Spleen (tissue), 11 donors: ENCODE results near the gene ZNF516. TPM values are rescaled to one million over a fixed set of nuclear protein-coding genes. Genes with fewer than 3 reads are reported as not detected.

Source experiments
- DNase-seq: peaks from one replicate; pipeline ENCODE4 v3.0.0-alpha.2; 2020
- H3K27ac ChIP-seq, 8 donors: fragments of 200-600 bp; sonication (generic) in 7 of 8; 1 replicate in 4 of 8; 2 replicates in 4 of 8; pipeline versions ENCODE4 v1.5.0 to v1.8.0; 2016 to 2021; ENCODE audit warnings: inconsistent platforms in 4 of 8, mild to moderate bottlenecking in 4 of 8, moderate library complexity in 1 of 8
- H3K27me3 ChIP-seq, 7 donors: fragments of 200-600 bp; sonication (generic) in 6 of 7; replicated peaks in 1 of 7; 1 replicate in 4 of 7; 2 replicates in 3 of 7; pipeline versions ENCODE4 v1.5.0 to v1.8.0; 2016 to 2021; ENCODE audit warnings: inconsistent platforms in 3 of 7, mild to moderate bottlenecking in 1 of 7
- H3K36me3 ChIP-seq, 6 donors: fragments of 200-600 bp; sonication (generic) in 5 of 6; 1 replicate in 4 of 6; 2 replicates in 2 of 6; pipeline versions ENCODE4 v1.5.0 to v1.8.0; 2016 to 2021; ENCODE audit warnings: inconsistent platforms in 2 of 6
- H3K4me1 ChIP-seq, 6 donors: fragments of 200-600 bp; sonication (generic) in 5 of 6; 1 replicate in 3 of 6; 2 replicates in 3 of 6; pipeline versions ENCODE4 v1.5.0 to v1.8.0; 2016 to 2021; ENCODE audit warnings: inconsistent platforms in 3 of 6
- H3K4me3 ChIP-seq, 8 donors: fragments of 200-600 bp; sonication (generic) in 7 of 8; 1 replicate in 4 of 8; 2 replicates in 4 of 8; pipeline versions ENCODE4 v1.5.0 to v1.8.0; 2016 to 2021; ENCODE audit warnings: inconsistent platforms in 4 of 8, mild to moderate bottlenecking in 4 of 8, moderate library complexity in 2 of 8
- H3K9me3 ChIP-seq, 8 donors: fragments of 200-600 bp; sonication (generic) in 7 of 8; 1 replicate in 4 of 8; 2 replicates in 4 of 8; pipeline versions ENCODE4 v1.5.0 to v1.8.0; 2016 to 2021; ENCODE audit warnings: inconsistent platforms in 4 of 8
- POLR2A ChIP-seq, 3 donors: fragments of 450-650 bp; IDR thresholded peaks; one replicate each; pipeline ENCODE4 v1.5.1; 2017; ENCODE audit warnings: antibody characterized with exemption in 3 of 3, mild to moderate bottlenecking in 1 of 3
- POLR2AphosphoS5 ChIP-seq, 3 donors: sonication (generic); formaldehyde crosslinking; IDR thresholded peaks; one replicate each; pipeline ENCODE4 v1.5.1; 2017; ENCODE audit warnings: antibody characterized with exemption in 3 of 3
- WGBS, 5 donors: extraction: QIAGEN DNeasy Blood & Tissue Kit in 3 of 5; methylation state at CpG; one replicate each; pipeline versions ENCODE4 v1.1.5 to v1.1.7; 2013 to 2018; 5-methylcytosine and 5-hydroxymethylcytosine counted together
- intact Hi-C: fragments of 100-400 bp; cut with DNase I; formaldehyde crosslinking; loops from one replicate; pipeline ENCODE4 v1.15.0; 2023; ENCODE audit warnings: low total_unique reads
- polyA plus RNA-seq, 3 donors: library from polyadenylated mRNA; stranded (reverse); fragments of 200-250 nt; gene quantifications; one replicate each; pipeline ENCODE4 v1.2.1, GENCODE V29; 2013
- total RNA-seq, 7 donors: library from RNA; depleted of rRNA in 3 of 7; stranded (reverse); fragments of >200 nt in 3 of 7; fragmentation: NEBNext Ultra II Directional in 4 of 7; extraction: Animal tissue kit (Norgen Biotek cat#: 25700) in 4 of 7; gene quantifications; one replicate each; pipeline versions ENCODE4 v1.1.0 to v1.2.1, GENCODE V29; 2016 to 2021
- TF ChIP-seq, protein P1 (sequence below), 11 experiments: fragments of 200-600 bp in 7 of 11; fragments of 450-650 bp in 4 of 11; sonication (generic) in 4 of 11; IDR thresholded peaks in 8 of 11; conservative IDR thresholded peaks in 3 of 11; 1 replicate in 7 of 11; 2 replicates in 4 of 11; pipeline versions ENCODE4 v1.4.0 to v1.8.0; 2016 to 2021; ENCODE audit warnings: antibody characterized with exemption in 11 of 11, inconsistent platforms in 4 of 11, mild to moderate bottlenecking in 1 of 11
- donor health status: healthy with polysubstance abuse.
- donor health status: DM: no; HTN: no; CAD: no; lungs with moderate emphysema.
- donor health status: DM: no; HTN: no; CAD: no.
- donor health status: Bipolar disorder and iron deficiency.
- donor health status: healthy.
- donor health status: DM: no; HTN: no; CAD: no.
- donor health status: DM: yes; HTN: yes; CAD: no.

The ZNF516 gene
- total and polyA plus RNA-seq, 10 donors = 4.5 to 58.4 (median 40.0) TPM

DNA sequence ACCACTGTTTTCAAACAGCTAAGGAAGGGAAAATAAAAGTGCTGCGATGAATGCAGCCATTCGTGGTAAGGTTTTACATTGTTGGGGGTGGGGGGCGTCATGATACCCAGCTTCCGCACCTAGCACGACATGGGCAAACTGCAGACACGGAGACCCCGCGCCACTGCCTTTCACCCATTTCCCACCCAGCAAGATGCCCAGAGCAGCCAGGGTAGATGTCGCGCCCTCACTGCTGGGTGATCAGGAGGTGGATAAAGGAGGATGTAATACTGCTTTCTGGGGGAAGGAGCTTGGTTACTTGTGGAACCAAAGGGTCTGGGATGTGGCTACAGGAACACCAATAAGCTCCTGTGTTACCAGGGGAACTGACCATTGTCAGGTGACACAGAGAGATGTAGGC, 138.4 kb downstream of the ZNF516 start:
- TF ChIP-seq POLR2A (IDR thresholded peaks at IDR 0.05) = no peak
- TF ChIP-seq, protein P1, sequence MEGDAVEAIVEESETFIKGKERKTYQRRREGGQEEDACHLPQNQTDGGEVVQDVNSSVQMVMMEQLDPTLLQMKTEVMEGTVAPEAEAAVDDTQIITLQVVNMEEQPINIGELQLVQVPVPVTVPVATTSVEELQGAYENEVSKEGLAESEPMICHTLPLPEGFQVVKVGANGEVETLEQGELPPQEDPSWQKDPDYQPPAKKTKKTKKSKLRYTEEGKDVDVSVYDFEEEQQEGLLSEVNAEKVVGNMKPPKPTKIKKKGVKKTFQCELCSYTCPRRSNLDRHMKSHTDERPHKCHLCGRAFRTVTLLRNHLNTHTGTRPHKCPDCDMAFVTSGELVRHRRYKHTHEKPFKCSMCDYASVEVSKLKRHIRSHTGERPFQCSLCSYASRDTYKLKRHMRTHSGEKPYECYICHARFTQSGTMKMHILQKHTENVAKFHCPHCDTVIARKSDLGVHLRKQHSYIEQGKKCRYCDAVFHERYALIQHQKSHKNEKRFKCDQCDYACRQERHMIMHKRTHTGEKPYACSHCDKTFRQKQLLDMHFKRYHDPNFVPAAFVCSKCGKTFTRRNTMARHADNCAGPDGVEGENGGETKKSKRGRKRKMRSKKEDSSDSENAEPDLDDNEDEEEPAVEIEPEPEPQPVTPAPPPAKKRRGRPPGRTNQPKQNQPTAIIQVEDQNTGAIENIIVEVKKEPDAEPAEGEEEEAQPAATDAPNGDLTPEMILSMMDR (IDR thresholded peaks at IDR 0.05 in 8 of 11, conservative IDR thresholded peaks at IDR 0.05 in 3 of 11) = no peak
- TF ChIP-seq POLR2AphosphoS5 (IDR thresholded peaks at IDR 0.05) = no peak
- no peak overlapping the region for H3K4me3 ChIP-seq
- intact Hi-C loops = no loop called here
- H3K27ac ChIP-seq = no peak overlapping the region
- peaks cover 0 to 10% (median 6%) of the 10 kb centered on the region in 8 donors for H3K9me3 ChIP-seq
- 95 to 98% (median 96%) methylated on average over 10 of the region's 10 CpGs for WGBS, 5 donors
- DNase-seq = no peak
- peaks cover 0 to 58% (median 30%) of the 10 kb centered on the region in 6 donors for H3K36me3 ChIP-seq
- H3K4me1 ChIP-seq = no peaks in the 10 kb centered on the region
- no peaks in the 10 kb centered on the region for H3K27me3 ChIP-seq

DNA sequence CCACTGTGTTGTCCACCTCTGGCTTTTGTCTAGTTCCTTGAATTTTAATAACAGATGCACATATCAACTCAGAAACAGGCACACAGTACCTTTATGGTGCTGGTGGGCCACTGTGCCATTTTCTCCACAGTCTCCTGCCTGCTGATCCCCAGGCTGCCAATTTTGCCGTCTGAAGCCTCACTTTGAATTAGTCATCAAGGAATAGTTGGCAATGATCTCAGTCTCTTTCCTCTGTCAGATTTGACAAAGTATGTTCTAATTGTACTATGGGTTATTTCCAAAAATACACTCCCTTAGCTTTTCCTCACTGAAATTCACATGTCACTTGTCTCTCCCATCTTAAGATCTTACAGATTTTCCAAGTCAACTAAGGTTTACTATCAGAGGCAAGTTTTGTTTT, 140.7 kb downstream of the ZNF516 start:
- Histone ChIP-seq H3K27ac (no peak overlapping the region), H3K36me3 (peaks cover 0 to 40% (median 17%) of the 10 kb centered on the region in 6 donors), H3K4me3 (no peak overlapping the region), H3K4me1 (peaks cover 0 to 2% (median under 1%) of the 10 kb centered on the region in 6 donors), H3K9me3 (peaks cover 0 to 10% (median 6%) of the 10 kb centered on the region in 8 donors), H3K27me3 (peaks cover 0 to 6% (median 0%) of the 10 kb centered on the region in 7 donors)
- intact Hi-C loops = no loop called here
- WGBS, 5 donors = 30 to 64% (median 53%) methylated on average over 1 of the region's 1 CpG
- no peak for DNase-seq
- no peak for TF ChIP-seq POLR2AphosphoS5 (IDR thresholded peaks at IDR 0.05)

DNA sequence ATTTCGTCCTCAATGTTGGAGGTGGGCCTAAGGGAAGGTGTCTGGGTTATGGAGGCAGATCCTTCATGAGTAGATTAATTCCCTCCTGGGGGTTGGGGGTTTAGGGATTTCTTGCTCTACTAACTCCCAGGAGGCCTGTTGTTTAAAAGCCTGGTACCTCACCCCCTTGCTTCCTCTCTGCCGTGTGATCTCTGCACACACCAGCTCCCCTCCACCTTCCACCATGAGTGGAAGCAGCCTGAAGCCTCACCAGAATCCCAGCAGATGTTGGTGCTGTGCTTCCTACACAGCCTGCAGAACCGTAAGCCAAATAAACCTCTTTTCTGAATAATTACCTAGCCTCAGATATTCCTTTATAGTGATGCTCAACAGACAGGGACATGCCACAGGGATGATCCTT, 141.5 kb downstream of the ZNF516 start:
- peaks cover 0 to 12% (median 0%) of the 10 kb centered on the region in 7 donors for H3K27me3 ChIP-seq
- H3K4me3 ChIP-seq = no peak overlapping the region
- TF ChIP-seq POLR2AphosphoS5 (IDR thresholded peaks at IDR 0.05) = no peak
- no peak for TF ChIP-seq POLR2A (IDR thresholded peaks at IDR 0.05)
- TF ChIP-seq, protein P1 (IDR thresholded peaks at IDR 0.05 in 8 of 11, conservative IDR thresholded peaks at IDR 0.05 in 3 of 11) = no peak
- WGBS, 5 donors = 68 to 91% (median 86%) methylated on average over 3 of the region's 3 CpGs
- peaks cover 0 to 10% (median 6%) of the 10 kb centered on the region in 8 donors for H3K9me3 ChIP-seq
- peaks cover 0 to 11% (median 8%) of the 10 kb centered on the region in 6 donors for H3K4me1 ChIP-seq
- DNase-seq = no peak
- peaks cover 0 to 31% (median 12%) of the 10 kb centered on the region in 6 donors for H3K36me3 ChIP-seq
- H3K27ac ChIP-seq = no peak overlapping the region
- intact Hi-C loops = no loop called here

DNA sequence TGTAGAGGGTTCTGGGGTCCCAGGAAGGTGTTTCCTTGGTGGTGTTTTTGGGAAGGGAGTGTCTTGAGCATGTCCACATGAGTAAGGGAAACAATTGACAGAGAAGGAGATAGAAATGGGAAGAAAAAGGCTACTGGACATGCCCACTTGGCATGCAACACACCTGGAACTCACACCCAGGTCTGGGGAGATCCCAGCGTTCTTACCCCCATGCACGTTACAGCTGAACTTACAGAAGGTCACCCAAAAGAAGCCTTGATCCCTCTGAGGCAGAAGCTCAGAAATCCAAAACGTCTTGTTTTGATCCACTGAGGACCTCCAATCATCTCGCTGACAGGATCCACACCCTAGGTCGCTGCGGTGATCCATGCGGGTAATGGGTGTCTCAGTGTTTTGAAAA, 142.0 kb downstream of the ZNF516 start:
- 94 to 96% (median 95%) methylated on average over 7 of the region's 7 CpGs for WGBS, 5 donors
- H3K36me3 ChIP-seq = peaks cover 0 to 27% (median 11%) of the 10 kb centered on the region in 6 donors
- H3K27ac ChIP-seq = no peak overlapping the region
- TF ChIP-seq, protein P1 (IDR thresholded peaks at IDR 0.05 in 8 of 11, conservative IDR thresholded peaks at IDR 0.05 in 3 of 11) = no peak
- TF ChIP-seq POLR2AphosphoS5 (IDR thresholded peaks at IDR 0.05) (no peak), POLR2A (IDR thresholded peaks at IDR 0.05) (no peak)
- no peak overlapping the region for H3K4me3 ChIP-seq
- intact Hi-C loops = no loop called here
- H3K4me1 ChIP-seq = peaks cover 0 to 11% (median 8%) of the 10 kb centered on the region in 6 donors
- H3K9me3 ChIP-seq = peaks cover 0 to 10% (median 6%) of the 10 kb centered on the region in 8 donors
- H3K27me3 ChIP-seq = peaks cover 0 to 16% (median 0%) of the 10 kb centered on the region in 7 donors
- DNase-seq = no peak
